GM12878 (cell line): ENCODE measurements around the gene CKS1B. TPM values are rescaled to one million over a fixed set of nuclear protein-coding genes. Genes with fewer than 3 reads are reported as not detected.

ENCODE experiments used
- BHLHE40 ChIP-seq, 2 experiments: fragments of 450-650 bp in 1 of 2; IDR thresholded peaks; 2 replicates each; pipeline ENCODE4 v1.6.1; 2011 to 2017; ENCODE audit warnings: low read depth in 2 of 2, borderline replicate concordance in 1 of 2, improper control_type of control experiment in 1 of 2, low read length in 1 of 2, mild to moderate bottlenecking in 1 of 2
- BMI1 ChIP-seq: fragments of 450-650 bp; IDR thresholded peaks from 2 replicates; pipeline ENCODE4 v1.6.1; 2016; ENCODE audit warnings: mild to moderate bottlenecking, moderate library complexity, borderline replicate concordance
- CBX3 ChIP-seq: fragments of 200-600 bp; sonication (generic); IDR thresholded peaks from 2 replicates; pipeline ENCODE4 v1.6.1; 2016; ENCODE audit warnings: low read depth, borderline replicate concordance
- DPF2 ChIP-seq: fragments of 450-650 bp; IDR thresholded peaks from 2 replicates; pipeline ENCODE4 v1.6.1; 2017; ENCODE audit warnings: mild to moderate bottlenecking
- IKZF1 ChIP-seq: fragments of 450-650 bp; conservative IDR thresholded peaks from 2 replicates; pipeline ENCODE4 v1.6.1; 2017; ENCODE audit warnings: antibody characterized with exemption, mild to moderate bottlenecking
- IKZF2 ChIP-seq, 2 experiments: fragments of 450-650 bp; IDR thresholded peaks; 2 replicates each; pipeline ENCODE4 v1.6.1; 2017; ENCODE audit warnings: mild to moderate bottlenecking in 2 of 2, moderate library complexity in 2 of 2
- IRF3 ChIP-seq: fragments of 450-650 bp; IDR thresholded peaks from 2 replicates; pipeline ENCODE4 v1.6.1; 2014; ENCODE audit warnings: mild to moderate bottlenecking
- KLF5 ChIP-seq: fragments of 450-650 bp; IDR thresholded peaks from 2 replicates; pipeline ENCODE4 v1.6.1; 2014; ENCODE audit warnings: mild to moderate bottlenecking; ENCODE audit not compliant: partially characterized antibody
- MTA2 ChIP-seq: fragments of 450-650 bp; IDR thresholded peaks from 2 replicates; pipeline ENCODE4 v1.6.1; 2016; ENCODE audit warnings: low read depth, mild to moderate bottlenecking, moderate library complexity
- NR2C2 ChIP-seq: IDR thresholded peaks from 2 replicates; pipeline ENCODE4 v1.6.1; 2011; ENCODE audit warnings: borderline replicate concordance, low read depth; ENCODE audit not compliant: control insufficient read depth, insufficient read length
- PML ChIP-seq: IDR thresholded peaks from 2 replicates; pipeline ENCODE4 v1.6.1; 2012; ENCODE audit warnings: low read length, inconsistent platforms
- RB1 ChIP-seq: fragments of 450-650 bp; formaldehyde crosslinking; IDR thresholded peaks from 2 replicates; pipeline ENCODE4 v1.6.1; 2017; ENCODE audit warnings: mild to moderate bottlenecking, borderline replicate concordance
- RELA ChIP-seq: fragments of 450-650 bp; IDR thresholded peaks from 2 replicates; pipeline ENCODE4 v1.8.0; 2014; ENCODE audit warnings: borderline replicate concordance; ENCODE audit not compliant: partially characterized antibody
- SKIL ChIP-seq: fragments of 450-650 bp; IDR thresholded peaks from 2 replicates; pipeline ENCODE4 v1.6.1; 2017; ENCODE audit warnings: mild to moderate bottlenecking, low read depth, inconsistent platforms; ENCODE audit not compliant: poor library complexity, severe bottlenecking
- SMARCA5 ChIP-seq: fragments of 450-650 bp; IDR thresholded peaks from 2 replicates; pipeline ENCODE4 v1.6.1; 2017; ENCODE audit warnings: mild to moderate bottlenecking
- SMC3 ChIP-seq: IDR thresholded peaks from 2 replicates; pipeline ENCODE4 v1.6.1; 2011; ENCODE audit warnings: low read length, improper control_type of control experiment, borderline replicate concordance
- SP1 ChIP-seq: IDR thresholded peaks from one replicate; pipeline ENCODE4 v1.6.1; 2011; ENCODE audit warnings: low read depth, low read length
- YY1 ChIP-seq: IDR thresholded peaks from 2 replicates; pipeline ENCODE4 v1.6.1; 2011; ENCODE audit warnings: low read depth, mild to moderate bottlenecking, low read length
- ZNF207 ChIP-seq: fragments of 450-650 bp; IDR thresholded peaks from 2 replicates; pipeline ENCODE4 v1.6.1; 2014; ENCODE audit warnings: antibody characterized with exemption, mild to moderate bottlenecking, borderline replicate concordance
- polyA plus RNA-seq, 11 experiments: library from polyadenylated mRNA; depleted of rRNA in 4 of 11; unstranded in 6 of 11; stranded (reverse) in 5 of 11; fragments of >200 nt; fragmentation: Nextera tagmentation in 4 of 11; fragmentation: Illumina TruSeq in 1 of 11; extraction: Ambion mirVana in 4 of 11; extraction: Trizol in 1 of 11; gene quantifications; 1 replicate in 1 of 11; 2 replicates in 10 of 11; pipeline versions ENCODE4 v1.2.1 to v1.2.3, GENCODE V29; 2011 to 2016; ENCODE audit warnings: inconsistent platforms in 2 of 11, missing spikeins in 2 of 11, low read depth in 1 of 11
- total RNA-seq, 4 experiments: library from RNA; depleted of rRNA in 3 of 4; stranded (reverse); fragments of >200 nt in 3 of 4; fragmentation: Illumina TruSeq in 1 of 4; extraction: Trizol in 1 of 4; gene quantifications; 2 replicates each; pipeline versions ENCODE4 v1.2.1 to v1.2.3, GENCODE V29; 2013 to 2021
- TF ChIP-seq, protein P1 (sequence below): fragments of 450-650 bp; IDR thresholded peaks from 2 replicates; pipeline ENCODE4 v1.6.1; 2017; ENCODE audit warnings: antibody characterized with exemption, mild to moderate bottlenecking, moderate library complexity

The CKS1B gene
- total and polyA plus RNA-seq, 10 of the 15 experiments (the other 5 are each of a cell fraction or from before 2014, with no cell fraction given), result 125 to 608 (median 364) TPM

GRCh38 chr1:154943649-154944400, 30.7 kb upstream of the CKS1B start (continued):
- TF ChIP-seq RELA (no peak), SKIL (peak; percentile 44), MTA2 (peak; percentile 18; the same call in 1 of the 2 replicates), IRF3 (peak; percentile 51; the same call in 1 of the 2 replicates), SP1 (no peak), DPF2 (0 out of 2 replicates have a peak, but pooled peaks have one; percentile 12), RB1 (peak; percentile 68; the same call in 1 of the 2 replicates), YY1 (peak; percentile 41; the same call in 1 of the 2 replicates), ZNF207 (peak; percentile 50; the same call in 1 of the 2 replicates), CBX3 (no peak), BHLHE40 (IDR thresholded peaks at IDR 0.05; ENCODE audit: borderline replicate concordance in 1 of 2, low read depth in 2 of 2, low read length in 1 of 2) (no peak), SMC3 (peak; percentile 64; the same call in 1 of the 2 replicates), NR2C2 (no peak), SMARCA5 (peak; percentile 82), PML (no peak), IKZF2 (IDR thresholded peaks at IDR 0.05) (peak; percentile 53 to 61), BMI1 (no peak), KLF5 (peak; percentile 66), IKZF1 (peak; percentile 65)
- TF ChIP-seq, protein P1, sequence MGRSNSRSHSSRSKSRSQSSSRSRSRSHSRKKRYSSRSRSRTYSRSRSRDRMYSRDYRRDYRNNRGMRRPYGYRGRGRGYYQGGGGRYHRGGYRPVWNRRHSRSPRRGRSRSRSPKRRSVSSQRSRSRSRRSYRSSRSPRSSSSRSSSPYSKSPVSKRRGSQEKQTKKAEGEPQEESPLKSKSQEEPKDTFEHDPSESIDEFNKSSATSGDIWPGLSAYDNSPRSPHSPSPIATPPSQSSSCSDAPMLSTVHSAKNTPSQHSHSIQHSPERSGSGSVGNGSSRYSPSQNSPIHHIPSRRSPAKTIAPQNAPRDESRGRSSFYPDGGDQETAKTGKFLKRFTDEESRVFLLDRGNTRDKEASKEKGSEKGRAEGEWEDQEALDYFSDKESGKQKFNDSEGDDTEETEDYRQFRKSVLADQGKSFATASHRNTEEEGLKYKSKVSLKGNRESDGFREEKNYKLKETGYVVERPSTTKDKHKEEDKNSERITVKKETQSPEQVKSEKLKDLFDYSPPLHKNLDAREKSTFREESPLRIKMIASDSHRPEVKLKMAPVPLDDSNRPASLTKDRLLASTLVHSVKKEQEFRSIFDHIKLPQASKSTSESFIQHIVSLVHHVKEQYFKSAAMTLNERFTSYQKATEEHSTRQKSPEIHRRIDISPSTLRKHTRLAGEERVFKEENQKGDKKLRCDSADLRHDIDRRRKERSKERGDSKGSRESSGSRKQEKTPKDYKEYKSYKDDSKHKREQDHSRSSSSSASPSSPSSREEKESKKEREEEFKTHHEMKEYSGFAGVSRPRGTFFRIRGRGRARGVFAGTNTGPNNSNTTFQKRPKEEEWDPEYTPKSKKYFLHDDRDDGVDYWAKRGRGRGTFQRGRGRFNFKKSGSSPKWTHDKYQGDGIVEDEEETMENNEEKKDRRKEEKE, result no peak
